ENCODE data around the gene NELL1.

The NELL1 gene

GRCh38 chr11:20639688-20640087 is 29.7 kb upstream of the NELL1 start:
- TF ChIP-seq FOXM1 (IDR thresholded peaks at IDR 0.05; ENCODE audit: borderline replicate concordance) (no peak), FOXK2 (IDR thresholded peaks at IDR 0.05) (no peak), SUZ12 (IDR thresholded peaks at IDR 0.05) (no peak), ZNF384 (IDR thresholded peaks at IDR 0.05) (no peak), HDGF (IDR thresholded peaks at IDR 0.05; ENCODE audit: borderline replicate concordance) (no peak), PKNOX1 (IDR thresholded peaks at IDR 0.05) (no peak)
- ChIA-PET CTCF (no interaction called here), POLR2A (no interaction called here)
- DNase-seq (ENCODE audit: extremely low spot score), result no peak

- TF ChIP-seq L3MBTL2 (conservative IDR thresholded peaks at IDR 0.05), result no peak
- no peak for TF ChIP-seq NFRKB (IDR thresholded peaks at IDR 0.05)
- TF ChIP-seq ZNF384 (IDR thresholded peaks at IDR 0.05), result no peak
- no peak for TF ChIP-seq FOXM1 (IDR thresholded peaks at IDR 0.05; ENCODE audit: borderline replicate concordance)
- no peak for TF ChIP-seq BHLHE40 (IDR thresholded peaks at IDR 0.05; ENCODE audit: borderline replicate concordance)
- TF ChIP-seq SUZ12 (IDR thresholded peaks at IDR 0.05), result no peak
- TF ChIP-seq CTBP1 (IDR thresholded peaks at IDR 0.05; ENCODE audit: borderline replicate concordance), result no peak
- no peak for TF ChIP-seq ARNT (IDR thresholded peaks at IDR 0.05)
- TF ChIP-seq FOXK2 (IDR thresholded peaks at IDR 0.05), result no peak
- TF ChIP-seq ELF4 (IDR thresholded peaks at IDR 0.05), result no peak
- no peak for TF ChIP-seq LEF1 (IDR thresholded peaks at IDR 0.05; ENCODE audit: borderline replicate concordance)
- DNase-seq (ENCODE audit: extremely low spot score), result no peak
- CTCF ChIA-PET, result no interaction called here
- POLR2A ChIA-PET, result no interaction called here
Measured at GRCh38 chr11:20640401-20640800, 29.0 kb upstream of the NELL1 start.

- CTCF ChIA-PET, result no interaction called here
Measured at GRCh38 chr11:20644360-20644759, 25.0 kb upstream of the NELL1 start.

GRCh38 chr11:20647976-20648565 is 21.3 kb upstream of the NELL1 start:
- DNase-seq (ENCODE audit: extremely low spot score), result peak; percentile 65

More at GRCh38 chr11:20644360-20644759, 25.0 kb upstream of the NELL1 start:
- no peak for TF ChIP-seq HDGF (IDR thresholded peaks at IDR 0.05; ENCODE audit: borderline replicate concordance)
- no peak for TF ChIP-seq FOXK2 (IDR thresholded peaks at IDR 0.05)
- no peak for TF ChIP-seq NFRKB (IDR thresholded peaks at IDR 0.05)
- TF ChIP-seq ARNT (IDR thresholded peaks at IDR 0.05), result no peak
- TF ChIP-seq TARDBP (IDR thresholded peaks at IDR 0.05), result no peak
- no peak for TF ChIP-seq ZNF384 (IDR thresholded peaks at IDR 0.05)
- no peak for TF ChIP-seq SP1 (IDR thresholded peaks at IDR 0.05)
- no peak for TF ChIP-seq SUZ12 (IDR thresholded peaks at IDR 0.05)
- no peak for TF ChIP-seq L3MBTL2 (conservative IDR thresholded peaks at IDR 0.05)
- no peak for TF ChIP-seq FOXM1 (IDR thresholded peaks at IDR 0.05; ENCODE audit: borderline replicate concordance)
- no peak for TF ChIP-seq BHLHE40 (IDR thresholded peaks at IDR 0.05; ENCODE audit: borderline replicate concordance)
- no peak for TF ChIP-seq ELF4 (IDR thresholded peaks at IDR 0.05)
- no peak for TF ChIP-seq FOXA1 (IDR thresholded peaks at IDR 0.05)
- TF ChIP-seq CTBP1 (IDR thresholded peaks at IDR 0.05; ENCODE audit: borderline replicate concordance), result no peak
- no peak for TF ChIP-seq LEF1 (IDR thresholded peaks at IDR 0.05; ENCODE audit: borderline replicate concordance)
- TF ChIP-seq PKNOX1 (IDR thresholded peaks at IDR 0.05), result no peak
- POLR2A ChIA-PET, result no interaction called here
- DNase-seq (ENCODE audit: extremely low spot score), result no peak

GRCh38 chr11:20652150-20652806 is 17.1 kb upstream of the NELL1 start:
- TF ChIP-seq NFRKB (IDR thresholded peaks at IDR 0.05) (no peak), ARNT (IDR thresholded peaks at IDR 0.05) (no peak), TARDBP (IDR thresholded peaks at IDR 0.05) (no peak), HDGF (IDR thresholded peaks at IDR 0.05; ENCODE audit: borderline replicate concordance) (no peak), FOXA1 (IDR thresholded peaks at IDR 0.05) (no peak), PKNOX1 (IDR thresholded peaks at IDR 0.05) (no peak), L3MBTL2 (conservative IDR thresholded peaks at IDR 0.05) (no peak), CTBP1 (IDR thresholded peaks at IDR 0.05; ENCODE audit: borderline replicate concordance) (no peak), ZNF384 (IDR thresholded peaks at IDR 0.05) (no peak), FOXK2 (IDR thresholded peaks at IDR 0.05) (no peak), ELF4 (IDR thresholded peaks at IDR 0.05) (no peak), SP1 (IDR thresholded peaks at IDR 0.05) (no peak), BHLHE40 (IDR thresholded peaks at IDR 0.05; ENCODE audit: borderline replicate concordance) (no peak), LEF1 (IDR thresholded peaks at IDR 0.05; ENCODE audit: borderline replicate concordance) (no peak), SUZ12 (IDR thresholded peaks at IDR 0.05) (no peak), FOXM1 (IDR thresholded peaks at IDR 0.05; ENCODE audit: borderline replicate concordance) (no peak)
- CTCF ChIA-PET, result no interaction called here
- no peak for DNase-seq (ENCODE audit: extremely low spot score)
- POLR2A ChIA-PET, result no interaction called here

More at GRCh38 chr11:20647976-20648565, 21.3 kb upstream of the NELL1 start:
- TF ChIP-seq FOXK2 (IDR thresholded peaks at IDR 0.05), result no peak
- TF ChIP-seq HDGF (IDR thresholded peaks at IDR 0.05; ENCODE audit: borderline replicate concordance), result no peak
- TF ChIP-seq NFRKB (IDR thresholded peaks at IDR 0.05), result no peak
- TF ChIP-seq SUZ12 (IDR thresholded peaks at IDR 0.05), result no peak
- no peak for TF ChIP-seq ZNF384 (IDR thresholded peaks at IDR 0.05)
- TF ChIP-seq ARNT (IDR thresholded peaks at IDR 0.05), result no peak
- no peak for TF ChIP-seq FOXA1 (IDR thresholded peaks at IDR 0.05)
- TF ChIP-seq PKNOX1 (IDR thresholded peaks at IDR 0.05), result no peak
- no peak for TF ChIP-seq ELF4 (IDR thresholded peaks at IDR 0.05)
- no peak for TF ChIP-seq SP1 (IDR thresholded peaks at IDR 0.05)
- no peak for TF ChIP-seq LEF1 (IDR thresholded peaks at IDR 0.05; ENCODE audit: borderline replicate concordance)
- no peak for TF ChIP-seq FOXM1 (IDR thresholded peaks at IDR 0.05; ENCODE audit: borderline replicate concordance)
- ChIA-PET POLR2A (no interaction called here), CTCF (interaction anchor here (0.7 to 1.5 kb wide), 3 partner anchors 17 to 864 kb away, joined by 3 to 5 read pairs (median 3); no protein-coding TSS in a partner anchor)

All from HEK293T (cell line).